HCT116 (cell line): Measurements from ENCODE around the gene CENPF. TPM values are rescaled to one million over a fixed set of nuclear protein-coding genes. Genes with fewer than 3 reads are reported as not detected.

Source experiments
- ATAC-seq: fragments of 200-7000 bp; cut with Tn5 transposase; 2 replicates; pipeline ENCODE4 v1.9.1; 2020; ENCODE audit warnings: mild to moderate bottlenecking, moderate library complexity
- BruUV-seq: library from RNA; stranded (reverse); fragments of 400-500 nt; replicated peaks from 2 replicates; lab custom pipeline; 2021; lab: Mats Ljungman, UMichigan
- CTCF ChIA-PET: fragments of 300-600 bp; sonication (Branson Sonifier 250); formaldehyde crosslinking; loops from one replicate; lab custom pipeline; 2021; ENCODE audit warnings: antibody characterized with exemption; lab: Charles Lee
- POLR2A ChIA-PET: fragments of 300-600, 350-600 bp; sonication (Branson Sonifier 250); formaldehyde crosslinking; loops from one replicate; lab custom pipeline; 2021; ENCODE audit warnings: antibody characterized with exemption; lab: Charles Lee
- RAD21 ChIA-PET, 2 experiments: fragments of 300-600 bp; sonication (Branson Sonifier 250); formaldehyde crosslinking; loops; one replicate each; lab custom pipeline; 2023; ENCODE audit warnings: low total read pairs in 2 of 2; ENCODE audit not compliant: uncharacterized antibody in 2 of 2, unreplicated experiment in 2 of 2, low non-redundant PET in 1 of 2; lab: Charles Lee
- DNase-seq: peaks from one replicate; pipeline ENCODE4 v3.0.0-alpha.2; 2010; ENCODE audit warnings: low read depth, low spot score
- H2AFZ ChIP-seq: fragments of 200-600 bp; shearing (Covaris generic), sonication (generic); 2 replicates; pipeline ENCODE4 v1.6.1; 2017; ENCODE audit warnings: low read depth, mixed run types, mixed read lengths, antibody characterized with exemption, low read length; ENCODE audit not compliant: poor library complexity, severe bottlenecking
- H3K27ac ChIP-seq: 2 replicates; pipeline ENCODE4 v1.5.1; 2012; ENCODE audit warnings: low read depth, low read length
- H3K27me3 ChIP-seq: fragments of 200-600 bp; sonication (generic); 2 replicates; pipeline ENCODE4 v1.6.1; 2016; ENCODE audit warnings: mixed run types, low read length, mixed read lengths; ENCODE audit not compliant: insufficient read depth
- H3K36me3 ChIP-seq, 2 experiments: fragments of 200-500 bp in 1 of 2; fragments of 200-600 bp in 1 of 2; sonication (Bioruptor generic) in 1 of 2; sonication (generic) in 1 of 2; 2 replicates each; pipeline versions ENCODE4 v1.5.1 to v1.6.1; 2014 to 2016; ENCODE audit warnings: low read length in 2 of 2, inconsistent platforms in 1 of 2, mixed read lengths in 1 of 2, mixed run types in 1 of 2; ENCODE audit not compliant: insufficient read depth in 2 of 2, control insufficient read depth in 1 of 2
- H3K4me1 ChIP-seq, 2 experiments: fragments of 200-600 bp in 1 of 2; sonication (generic) in 1 of 2; 2 replicates each; pipeline versions ENCODE4 v1.5.1 to v1.6.1; 2012 to 2017; ENCODE audit warnings: low read length in 2 of 2, inconsistent platforms in 1 of 2, mild to moderate bottlenecking in 1 of 2, mixed read lengths in 1 of 2, mixed run types in 1 of 2, moderate library complexity in 1 of 2; ENCODE audit not compliant: insufficient read depth in 2 of 2, control insufficient read depth in 1 of 2
- H3K4me2 ChIP-seq: fragments of 200-600 bp; sonication (generic); 2 replicates; pipeline ENCODE4 v1.6.1; 2017; ENCODE audit warnings: mixed run types, low read length, mixed read lengths
- H3K4me3 ChIP-seq, 2 experiments: fragments of 200-600 bp in 1 of 2; sonication (generic) in 1 of 2; replicated peaks in 1 of 2; 2 replicates each; pipeline ENCODE4 v1.5.1; 2011 to 2016; ENCODE audit warnings: low read length in 2 of 2, control low read depth in 1 of 2, low read depth in 1 of 2, mild to moderate bottlenecking in 1 of 2, mixed read lengths in 1 of 2, mixed run types in 1 of 2
- H3K79me2 ChIP-seq: fragments of 200-600 bp; sonication (generic); 2 replicates; pipeline ENCODE4 v1.6.1; 2017; ENCODE audit warnings: mild to moderate bottlenecking, mixed run types, low read length, moderate library complexity, mixed read lengths; ENCODE audit not compliant: insufficient read depth
- H3K9ac ChIP-seq: fragments of 200-600 bp; sonication (generic); 2 replicates; pipeline ENCODE4 v1.6.1; 2016; ENCODE audit warnings: low read length, mixed read lengths
- H3K9me2 ChIP-seq: fragments of 200-600 bp; sonication (generic), shearing (Covaris generic); 2 replicates; pipeline ENCODE4 v1.6.1; 2017; ENCODE audit warnings: mixed run types, mild to moderate bottlenecking, moderate library complexity; ENCODE audit not compliant: insufficient read depth
- H3K9me3 ChIP-seq, 2 experiments: fragments of 200-500 bp in 1 of 2; fragments of 200-600 bp in 1 of 2; sonication (Bioruptor generic) in 1 of 2; sonication (generic) in 1 of 2; 2 replicates each; pipeline ENCODE4 v1.6.1; 2014 to 2017; ENCODE audit warnings: low read length in 2 of 2, mixed read lengths in 2 of 2, inconsistent platforms in 1 of 2, low read depth in 1 of 2, mild to moderate bottlenecking in 1 of 2, mixed run types in 1 of 2, moderate library complexity in 1 of 2; ENCODE audit not compliant: control insufficient read depth in 1 of 2, insufficient read depth in 1 of 2
- H4K20me1 ChIP-seq: fragments of 200-600 bp; sonication (generic), shearing (Covaris generic); 2 replicates; pipeline ENCODE4 v1.6.1; 2017; ENCODE audit warnings: mixed run types, mild to moderate bottlenecking, moderate library complexity; ENCODE audit not compliant: insufficient read depth
- CEBPB ChIP-seq: IDR thresholded peaks from 2 replicates; pipeline ENCODE4 v1.6.1; 2012; ENCODE audit warnings: low read depth
- ELF1 ChIP-seq: IDR thresholded peaks from 2 replicates; pipeline ENCODE4 v1.6.1; 2012; ENCODE audit warnings: low read depth, borderline replicate concordance
- EZH2 ChIP-seq: fragments of 200-600 bp; sonication (generic); IDR thresholded peaks from 2 replicates; pipeline ENCODE4 v1.6.1; 2017; ENCODE audit warnings: antibody characterized with exemption, mixed run types
- EZH2phosphoT487 ChIP-seq: fragments of 200-600 bp; IDR thresholded peaks from 2 replicates; pipeline ENCODE4 v1.6.1; 2018; ENCODE audit warnings: antibody characterized with exemption, borderline replicate concordance
- FOSL1 ChIP-seq: IDR thresholded peaks from 2 replicates; pipeline ENCODE4 v1.6.1; 2012; ENCODE audit warnings: low read depth
- JUND ChIP-seq: IDR thresholded peaks from 2 replicates; pipeline ENCODE4 v1.6.1; 2012
- POLR2A ChIP-seq: IDR thresholded peaks from 2 replicates; pipeline ENCODE4 v1.7.0; 2011; ENCODE audit warnings: borderline replicate concordance; ENCODE audit not compliant: insufficient read depth, insufficient read length; ENCODE audit errors: extremely low read depth
- POLR2AphosphoS5 ChIP-seq: IDR thresholded peaks from 2 replicates; pipeline ENCODE4 v1.6.1; 2011; ENCODE audit warnings: mild to moderate bottlenecking, low read depth, low read length, moderate library complexity
- SIN3A ChIP-seq: IDR thresholded peaks from 2 replicates; pipeline ENCODE4 v1.6.1; 2012; ENCODE audit warnings: low read depth
- SP1 ChIP-seq: IDR thresholded peaks from 2 replicates; pipeline ENCODE4 v1.6.1; 2012; ENCODE audit warnings: low read depth
- SRF ChIP-seq: IDR thresholded peaks from 2 replicates; pipeline ENCODE4 v1.6.1; 2012; ENCODE audit warnings: low read depth
- TCF7L2 ChIP-seq: IDR thresholded peaks from 2 replicates; pipeline ENCODE4 v1.7.0; 2011; ENCODE audit warnings: borderline replicate concordance, inconsistent platforms; ENCODE audit not compliant: insufficient read depth, insufficient read length; ENCODE audit errors: extremely low read depth
- YY1 ChIP-seq: IDR thresholded peaks from 2 replicates; pipeline ENCODE4 v1.6.1; 2011; ENCODE audit warnings: low read length, low read depth, moderate library complexity, mild to moderate bottlenecking; ENCODE audit not compliant: insufficient replicate concordance; ENCODE audit errors: extremely low read depth
- intact Hi-C: fragments of 100-400 bp; cut with micrococcal nuclease; formaldehyde crosslinking; loops from 2 replicates; pipeline ENCODE4 v1.10.0; 2022
- total RNA-seq: library from RNA; stranded (reverse); gene quantifications from one replicate; pipeline ENCODE4 v1.2.1, GENCODE V29; 2021; ENCODE audit not compliant: unreplicated experiment
- TF ChIP-seq, protein P1 (sequence below), 3 experiments: fragments of 200-600 bp in 1 of 3; sonication (generic) in 1 of 3; IDR thresholded peaks in 2 of 3; conservative IDR thresholded peaks in 1 of 3; 2 replicates each; pipeline ENCODE4 v1.5.1; 2012 to 2017; ENCODE audit warnings: low read depth in 2 of 3, low read length in 2 of 3, antibody characterized with exemption in 1 of 3, borderline replicate concordance in 1 of 3, control low read depth in 1 of 3, mild to moderate bottlenecking in 1 of 3, mixed read lengths in 1 of 3, mixed run types in 1 of 3, moderate library complexity in 1 of 3; ENCODE audit not compliant: insufficient read depth in 1 of 3
- TF ChIP-seq, protein P2 (sequence below): IDR thresholded peaks from 2 replicates; pipeline ENCODE4 v1.6.1; 2011; ENCODE audit warnings: mild to moderate bottlenecking, low read length, moderate library complexity; ENCODE audit not compliant: insufficient replicate concordance; ENCODE audit errors: extremely low read depth
- TF ChIP-seq, protein P3 (sequence below): IDR thresholded peaks from 2 replicates; pipeline ENCODE4 v1.6.1; 2012; ENCODE audit warnings: low read depth
- TF ChIP-seq, protein P4 (sequence below): IDR thresholded peaks from 2 replicates; pipeline ENCODE4 v1.6.1; 2012

CENPF gene
- total RNA-seq, 1 experiment from 2014 or later = 120 TPM

DNA sequence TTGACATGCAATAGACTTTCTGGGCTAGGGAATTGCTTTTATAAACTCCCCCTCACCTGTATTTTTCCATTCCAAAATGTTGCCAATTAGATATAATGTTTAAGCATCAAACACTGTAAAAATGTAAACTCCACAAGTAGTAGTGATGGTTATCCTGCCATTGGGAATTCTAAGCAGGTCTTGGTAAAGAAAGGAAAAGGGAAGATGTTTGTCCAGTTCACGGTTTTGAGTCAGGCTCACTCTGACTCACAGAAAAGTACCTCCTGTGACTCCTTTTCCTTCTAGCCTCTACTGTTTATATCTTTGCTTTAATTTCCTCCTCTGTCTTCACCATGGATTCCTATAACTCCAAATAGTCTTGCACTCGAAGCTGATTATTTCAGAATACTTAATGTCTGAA lies 32.6 kb upstream of the CENPF start:
- intact Hi-C loops = no loop called here
- TF ChIP-seq POLR2A (no peak), EZH2phosphoT487 (no peak), JUND (no peak), EZH2 (no peak), TCF7L2 (no peak), POLR2AphosphoS5 (no peak), FOSL1 (no peak), YY1 (no peak), SRF (no peak), SIN3A (no peak), ELF1 (no peak), SP1 (no peak), CEBPB (no peak)
- TF ChIP-seq, protein P1, sequence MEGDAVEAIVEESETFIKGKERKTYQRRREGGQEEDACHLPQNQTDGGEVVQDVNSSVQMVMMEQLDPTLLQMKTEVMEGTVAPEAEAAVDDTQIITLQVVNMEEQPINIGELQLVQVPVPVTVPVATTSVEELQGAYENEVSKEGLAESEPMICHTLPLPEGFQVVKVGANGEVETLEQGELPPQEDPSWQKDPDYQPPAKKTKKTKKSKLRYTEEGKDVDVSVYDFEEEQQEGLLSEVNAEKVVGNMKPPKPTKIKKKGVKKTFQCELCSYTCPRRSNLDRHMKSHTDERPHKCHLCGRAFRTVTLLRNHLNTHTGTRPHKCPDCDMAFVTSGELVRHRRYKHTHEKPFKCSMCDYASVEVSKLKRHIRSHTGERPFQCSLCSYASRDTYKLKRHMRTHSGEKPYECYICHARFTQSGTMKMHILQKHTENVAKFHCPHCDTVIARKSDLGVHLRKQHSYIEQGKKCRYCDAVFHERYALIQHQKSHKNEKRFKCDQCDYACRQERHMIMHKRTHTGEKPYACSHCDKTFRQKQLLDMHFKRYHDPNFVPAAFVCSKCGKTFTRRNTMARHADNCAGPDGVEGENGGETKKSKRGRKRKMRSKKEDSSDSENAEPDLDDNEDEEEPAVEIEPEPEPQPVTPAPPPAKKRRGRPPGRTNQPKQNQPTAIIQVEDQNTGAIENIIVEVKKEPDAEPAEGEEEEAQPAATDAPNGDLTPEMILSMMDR (IDR thresholded peaks at IDR 0.05 in 2 of 3, conservative IDR thresholded peaks at IDR 0.05 in 1 of 3; ENCODE audit: borderline replicate concordance in 1 of 3, insufficient read depth in 1 of 3, low read depth in 2 of 3, low read length in 2 of 3) = no peak
- TF ChIP-seq, protein P2, sequence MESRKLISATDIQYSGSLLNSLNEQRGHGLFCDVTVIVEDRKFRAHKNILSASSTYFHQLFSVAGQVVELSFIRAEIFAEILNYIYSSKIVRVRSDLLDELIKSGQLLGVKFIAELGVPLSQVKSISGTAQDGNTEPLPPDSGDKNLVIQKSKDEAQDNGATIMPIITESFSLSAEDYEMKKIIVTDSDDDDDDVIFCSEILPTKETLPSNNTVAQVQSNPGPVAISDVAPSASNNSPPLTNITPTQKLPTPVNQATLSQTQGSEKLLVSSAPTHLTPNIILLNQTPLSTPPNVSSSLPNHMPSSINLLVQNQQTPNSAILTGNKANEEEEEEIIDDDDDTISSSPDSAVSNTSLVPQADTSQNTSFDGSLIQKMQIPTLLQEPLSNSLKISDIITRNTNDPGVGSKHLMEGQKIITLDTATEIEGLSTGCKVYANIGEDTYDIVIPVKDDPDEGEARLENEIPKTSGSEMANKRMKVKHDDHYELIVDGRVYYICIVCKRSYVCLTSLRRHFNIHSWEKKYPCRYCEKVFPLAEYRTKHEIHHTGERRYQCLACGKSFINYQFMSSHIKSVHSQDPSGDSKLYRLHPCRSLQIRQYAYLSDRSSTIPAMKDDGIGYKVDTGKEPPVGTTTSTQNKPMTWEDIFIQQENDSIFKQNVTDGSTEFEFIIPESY = no peak
- TF ChIP-seq, protein P3, sequence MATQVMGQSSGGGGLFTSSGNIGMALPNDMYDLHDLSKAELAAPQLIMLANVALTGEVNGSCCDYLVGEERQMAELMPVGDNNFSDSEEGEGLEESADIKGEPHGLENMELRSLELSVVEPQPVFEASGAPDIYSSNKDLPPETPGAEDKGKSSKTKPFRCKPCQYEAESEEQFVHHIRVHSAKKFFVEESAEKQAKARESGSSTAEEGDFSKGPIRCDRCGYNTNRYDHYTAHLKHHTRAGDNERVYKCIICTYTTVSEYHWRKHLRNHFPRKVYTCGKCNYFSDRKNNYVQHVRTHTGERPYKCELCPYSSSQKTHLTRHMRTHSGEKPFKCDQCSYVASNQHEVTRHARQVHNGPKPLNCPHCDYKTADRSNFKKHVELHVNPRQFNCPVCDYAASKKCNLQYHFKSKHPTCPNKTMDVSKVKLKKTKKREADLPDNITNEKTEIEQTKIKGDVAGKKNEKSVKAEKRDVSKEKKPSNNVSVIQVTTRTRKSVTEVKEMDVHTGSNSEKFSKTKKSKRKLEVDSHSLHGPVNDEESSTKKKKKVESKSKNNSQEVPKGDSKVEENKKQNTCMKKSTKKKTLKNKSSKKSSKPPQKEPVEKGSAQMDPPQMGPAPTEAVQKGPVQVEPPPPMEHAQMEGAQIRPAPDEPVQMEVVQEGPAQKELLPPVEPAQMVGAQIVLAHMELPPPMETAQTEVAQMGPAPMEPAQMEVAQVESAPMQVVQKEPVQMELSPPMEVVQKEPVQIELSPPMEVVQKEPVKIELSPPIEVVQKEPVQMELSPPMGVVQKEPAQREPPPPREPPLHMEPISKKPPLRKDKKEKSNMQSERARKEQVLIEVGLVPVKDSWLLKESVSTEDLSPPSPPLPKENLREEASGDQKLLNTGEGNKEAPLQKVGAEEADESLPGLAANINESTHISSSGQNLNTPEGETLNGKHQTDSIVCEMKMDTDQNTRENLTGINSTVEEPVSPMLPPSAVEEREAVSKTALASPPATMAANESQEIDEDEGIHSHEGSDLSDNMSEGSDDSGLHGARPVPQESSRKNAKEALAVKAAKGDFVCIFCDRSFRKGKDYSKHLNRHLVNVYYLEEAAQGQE = no peak
- TF ChIP-seq, protein P4, sequence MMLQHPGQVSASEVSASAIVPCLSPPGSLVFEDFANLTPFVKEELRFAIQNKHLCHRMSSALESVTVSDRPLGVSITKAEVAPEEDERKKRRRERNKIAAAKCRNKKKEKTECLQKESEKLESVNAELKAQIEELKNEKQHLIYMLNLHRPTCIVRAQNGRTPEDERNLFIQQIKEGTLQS = no peak
- TF ChIP-seq, all 23 proteins: peak for 0

More for the DNA sequence above, 32.6 kb upstream of the CENPF start:
- H3K4me1 ChIP-seq = peaks cover 0 to 15% of the 10 kb centered on the region in 2 experiments; a peak in 2 of 4 replicates
- DNase-seq (no peak), ATAC-seq (no peak)
- H2AFZ ChIP-seq = no peak overlapping the region
- RAD21 ChIA-PET = no interaction called here
- H3K79me2 ChIP-seq = no peaks in the 10 kb centered on the region
- no peak overlapping the region for H3K27ac ChIP-seq
- no peaks in the 10 kb centered on the region for H3K9me2 ChIP-seq
- no peaks in the 10 kb centered on the region for H3K36me3 ChIP-seq
- CTCF ChIA-PET = no interaction called here
- H3K4me3 ChIP-seq = no peak overlapping the region
- H4K20me1 ChIP-seq = no peaks in the 10 kb centered on the region
- no TSS peak for BruUV-seq
- no peak overlapping the region for H3K4me2 ChIP-seq
- no peaks in the 10 kb centered on the region for H3K27me3 ChIP-seq
- H3K9ac ChIP-seq = no peak overlapping the region
- H3K9me3 ChIP-seq = no peaks in the 10 kb centered on the region
- POLR2A ChIA-PET = no interaction called here
